ENCODE results near the gene HHEX.

GRCh38 chr10:92695679-92696605 is 6.2 kb downstream of the HHEX start:
- TF ChIP-seq, protein P1, sequence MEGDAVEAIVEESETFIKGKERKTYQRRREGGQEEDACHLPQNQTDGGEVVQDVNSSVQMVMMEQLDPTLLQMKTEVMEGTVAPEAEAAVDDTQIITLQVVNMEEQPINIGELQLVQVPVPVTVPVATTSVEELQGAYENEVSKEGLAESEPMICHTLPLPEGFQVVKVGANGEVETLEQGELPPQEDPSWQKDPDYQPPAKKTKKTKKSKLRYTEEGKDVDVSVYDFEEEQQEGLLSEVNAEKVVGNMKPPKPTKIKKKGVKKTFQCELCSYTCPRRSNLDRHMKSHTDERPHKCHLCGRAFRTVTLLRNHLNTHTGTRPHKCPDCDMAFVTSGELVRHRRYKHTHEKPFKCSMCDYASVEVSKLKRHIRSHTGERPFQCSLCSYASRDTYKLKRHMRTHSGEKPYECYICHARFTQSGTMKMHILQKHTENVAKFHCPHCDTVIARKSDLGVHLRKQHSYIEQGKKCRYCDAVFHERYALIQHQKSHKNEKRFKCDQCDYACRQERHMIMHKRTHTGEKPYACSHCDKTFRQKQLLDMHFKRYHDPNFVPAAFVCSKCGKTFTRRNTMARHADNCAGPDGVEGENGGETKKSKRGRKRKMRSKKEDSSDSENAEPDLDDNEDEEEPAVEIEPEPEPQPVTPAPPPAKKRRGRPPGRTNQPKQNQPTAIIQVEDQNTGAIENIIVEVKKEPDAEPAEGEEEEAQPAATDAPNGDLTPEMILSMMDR (IDR thresholded peaks at IDR 0.05): no peak
- TF ChIP-seq POLR2A (IDR thresholded peaks at IDR 0.05) (no peak), POLR2AphosphoS5 (IDR thresholded peaks at IDR 0.05; ENCODE audit: insufficient read depth in 1 of 2, low read depth in 1 of 2) (no peak)
